ENCODE measurements around the gene OTC.

- TF ChIP-seq CTCF (IDR thresholded peaks at IDR 0.05) (no peak), POLR2A (IDR thresholded peaks at IDR 0.05) (no peak)
Observed at GRCh38 chrX:38351346-38351745, 1.1 kb upstream of the OTC start.

Data from body of pancreas (tissue), 4 donors.